Duodenal mucosa (tissue), 2 donors: ENCODE measurements around the gene DUOX2.

Source experiments
- H3K27ac ChIP-seq: one replicate; pipeline ENCODE4 v1.7.0; 2013; ENCODE audit warnings: low read depth, low read length
- H3K27me3 ChIP-seq, 2 donors: one replicate each; pipeline ENCODE4 v1.7.0; 2013; ENCODE audit warnings: low read length in 2 of 2, control low read depth in 1 of 2; ENCODE audit not compliant: insufficient read depth in 2 of 2, control insufficient read depth in 1 of 2
- H3K36me3 ChIP-seq, 2 donors: one replicate each; pipeline ENCODE4 v1.7.0; 2013; ENCODE audit warnings: low read length in 2 of 2, control low read depth in 1 of 2; ENCODE audit not compliant: insufficient read depth in 2 of 2, control insufficient read depth in 1 of 2
- H3K4me1 ChIP-seq, 2 donors: one replicate each; pipeline ENCODE4 v1.7.0; 2013; ENCODE audit warnings: low read length in 2 of 2, control low read depth in 1 of 2; ENCODE audit not compliant: insufficient read depth in 2 of 2, control insufficient read depth in 1 of 2
- H3K4me3 ChIP-seq, 2 donors: one replicate each; pipeline ENCODE4 v1.7.0; 2013; ENCODE audit warnings: low read length in 2 of 2, low read depth in 1 of 2
- H3K9ac ChIP-seq, 2 donors: one replicate each; pipeline ENCODE4 v1.7.0; 2013; ENCODE audit warnings: low read length in 2 of 2, low read depth in 1 of 2
- H3K9me3 ChIP-seq, 2 donors: one replicate each; pipeline ENCODE4 v1.7.0; 2013; ENCODE audit warnings: low read length in 2 of 2, control low read depth in 1 of 2; ENCODE audit not compliant: control insufficient read depth in 1 of 2

The DUOX2 gene

GRCh38 chr15:45101749-45102148 is 12.2 kb downstream of the DUOX2 start:
- H3K9me3 ChIP-seq = no peaks in the 10 kb centered on the region
- H3K27ac ChIP-seq = no peak overlapping the region
- no peaks in the 10 kb centered on the region for H3K36me3 ChIP-seq
- no peak overlapping the region for H3K4me3 ChIP-seq
- no peaks in the 10 kb centered on the region for H3K4me1 ChIP-seq
- no peak overlapping the region for H3K9ac ChIP-seq
- peaks cover 0 to 3% of the 10 kb centered on the region in 2 donors for H3K27me3 ChIP-seq

GRCh38 chr15:45100884-45101625 is 12.9 kb downstream of the DUOX2 start:
- Histone ChIP-seq H3K4me3 (no peak overlapping the region), H3K27me3 (peaks cover 0 to 3% of the 10 kb centered on the region in 2 donors), H3K9ac (no peak overlapping the region), H3K27ac (no peak overlapping the region), H3K4me1 (no peaks in the 10 kb centered on the region), H3K36me3 (no peaks in the 10 kb centered on the region), H3K9me3 (no peaks in the 10 kb centered on the region)

- Histone ChIP-seq H3K4me3 (no peak overlapping the region), H3K9ac (no peak overlapping the region), H3K4me1 (no peaks in the 10 kb centered on the region), H3K27ac (no peak overlapping the region), H3K27me3 (peaks cover 0 to 3% of the 10 kb centered on the region in 2 donors), H3K36me3 (no peaks in the 10 kb centered on the region), H3K9me3 (no peaks in the 10 kb centered on the region)
Observed at GRCh38 chr15:45099549-45100165, 14.3 kb downstream of the DUOX2 start.

- Histone ChIP-seq H3K27me3 (no peaks in the 10 kb centered on the region), H3K9ac (no peak overlapping the region), H3K4me1 (no peaks in the 10 kb centered on the region), H3K27ac (no peak overlapping the region), H3K4me3 (no peak overlapping the region), H3K9me3 (no peaks in the 10 kb centered on the region), H3K36me3 (no peaks in the 10 kb centered on the region)
Observed at GRCh38 chr15:45097466-45097865, 16.5 kb downstream of the DUOX2 start.

GRCh38 chr15:45095661-45096060 is 18.3 kb downstream of the DUOX2 start:
- Histone ChIP-seq H3K9me3 (no peaks in the 10 kb centered on the region), H3K36me3 (no peaks in the 10 kb centered on the region), H3K27me3 (no peaks in the 10 kb centered on the region), H3K9ac (no peak overlapping the region), H3K4me3 (no peak overlapping the region), H3K4me1 (no peaks in the 10 kb centered on the region), H3K27ac (no peak overlapping the region)

GRCh38 chr15:45094358-45094730 is 19.6 kb downstream of the DUOX2 start:
- Histone ChIP-seq H3K27me3 (no peaks in the 10 kb centered on the region), H3K4me1 (no peaks in the 10 kb centered on the region), H3K9ac (no peak overlapping the region), H3K9me3 (no peaks in the 10 kb centered on the region), H3K4me3 (no peak overlapping the region), H3K27ac (no peak overlapping the region), H3K36me3 (no peaks in the 10 kb centered on the region)

- H3K4me1 ChIP-seq = no peaks in the 10 kb centered on the region
- H3K9ac ChIP-seq = no peak overlapping the region
- H3K27me3 ChIP-seq = no peaks in the 10 kb centered on the region
- no peak overlapping the region for H3K27ac ChIP-seq
- H3K36me3 ChIP-seq = no peaks in the 10 kb centered on the region
- H3K9me3 ChIP-seq = no peaks in the 10 kb centered on the region
- no peak overlapping the region for H3K4me3 ChIP-seq
Observed at GRCh38 chr15:45093622-45094357, 20.2 kb downstream of the DUOX2 start.

GRCh38 chr15:45093013-45093412 is 21.0 kb downstream of the DUOX2 start:
- no peaks in the 10 kb centered on the region for H3K27me3 ChIP-seq
- H3K9me3 ChIP-seq = no peaks in the 10 kb centered on the region
- no peak overlapping the region for H3K27ac ChIP-seq
- H3K4me1 ChIP-seq = no peaks in the 10 kb centered on the region
- no peak overlapping the region for H3K9ac ChIP-seq
- no peaks in the 10 kb centered on the region for H3K36me3 ChIP-seq
- H3K4me3 ChIP-seq = no peak overlapping the region

- no peak overlapping the region for H3K27ac ChIP-seq
Observed at GRCh38 chr15:45091576-45091975, 22.4 kb downstream of the DUOX2 start.

GRCh38 chr15:45091161-45091560 is 22.8 kb downstream of the DUOX2 start:
- Histone ChIP-seq H3K36me3 (no peaks in the 10 kb centered on the region), H3K4me3 (no peak overlapping the region), H3K9ac (no peak overlapping the region), H3K27ac (no peak overlapping the region), H3K27me3 (no peaks in the 10 kb centered on the region), H3K9me3 (no peaks in the 10 kb centered on the region), H3K4me1 (no peaks in the 10 kb centered on the region)

More at GRCh38 chr15:45091576-45091975, 22.4 kb downstream of the DUOX2 start:
- no peak overlapping the region for H3K9ac ChIP-seq
- H3K36me3 ChIP-seq = no peaks in the 10 kb centered on the region
- H3K4me1 ChIP-seq = no peaks in the 10 kb centered on the region
- H3K27me3 ChIP-seq = no peaks in the 10 kb centered on the region
- H3K4me3 ChIP-seq = no peak overlapping the region
- H3K9me3 ChIP-seq = no peaks in the 10 kb centered on the region
